Measurements from ENCODE around the gene WDFY3.

The WDFY3 gene

DNA sequence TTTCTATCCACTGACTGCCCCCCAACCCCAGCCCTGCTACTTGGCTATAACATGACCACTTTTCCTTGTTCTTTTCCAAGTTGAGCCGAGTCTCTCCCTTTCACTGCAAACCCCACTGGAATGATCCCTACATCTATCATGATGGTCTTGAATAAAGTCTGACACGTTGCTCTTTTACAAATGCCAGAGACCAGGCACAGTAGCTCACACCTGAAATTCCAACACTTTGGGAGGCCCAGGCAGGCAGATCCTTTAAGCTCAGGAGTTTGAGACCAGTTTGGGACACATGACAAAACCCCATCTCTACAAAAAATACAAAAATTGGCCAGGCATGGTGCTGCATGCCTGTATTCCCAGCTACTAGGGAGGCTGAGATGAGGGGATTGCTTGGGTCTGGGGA is 100.9 kb downstream of the WDFY3 start:
- Histone ChIP-seq H3K27me3 (ENCODE audit: insufficient read depth, low read depth) (no peaks in the 10 kb centered on the region), H3K9ac (no peak overlapping the region), H3K4me3 (IDR thresholded peaks at IDR 0.05; ENCODE audit: insufficient read depth, low read depth, low read length) (no peak overlapping the region), H3K4me1 (ENCODE audit: low read depth, poor library complexity, severe bottlenecking) (no peaks in the 10 kb centered on the region), H2AFZ (ENCODE audit: low read depth) (no peak overlapping the region), H3K4me2 (no peak overlapping the region), H4K20me1 (ENCODE audit: insufficient read depth) (no peaks in the 10 kb centered on the region), H3K36me3 (ENCODE audit: insufficient read depth) (no peaks in the 10 kb centered on the region), H3K27ac (no peak overlapping the region), H3K79me2 (ENCODE audit: insufficient read depth, low read depth) (no peaks in the 10 kb centered on the region)
- TF ChIP-seq, protein P1, sequence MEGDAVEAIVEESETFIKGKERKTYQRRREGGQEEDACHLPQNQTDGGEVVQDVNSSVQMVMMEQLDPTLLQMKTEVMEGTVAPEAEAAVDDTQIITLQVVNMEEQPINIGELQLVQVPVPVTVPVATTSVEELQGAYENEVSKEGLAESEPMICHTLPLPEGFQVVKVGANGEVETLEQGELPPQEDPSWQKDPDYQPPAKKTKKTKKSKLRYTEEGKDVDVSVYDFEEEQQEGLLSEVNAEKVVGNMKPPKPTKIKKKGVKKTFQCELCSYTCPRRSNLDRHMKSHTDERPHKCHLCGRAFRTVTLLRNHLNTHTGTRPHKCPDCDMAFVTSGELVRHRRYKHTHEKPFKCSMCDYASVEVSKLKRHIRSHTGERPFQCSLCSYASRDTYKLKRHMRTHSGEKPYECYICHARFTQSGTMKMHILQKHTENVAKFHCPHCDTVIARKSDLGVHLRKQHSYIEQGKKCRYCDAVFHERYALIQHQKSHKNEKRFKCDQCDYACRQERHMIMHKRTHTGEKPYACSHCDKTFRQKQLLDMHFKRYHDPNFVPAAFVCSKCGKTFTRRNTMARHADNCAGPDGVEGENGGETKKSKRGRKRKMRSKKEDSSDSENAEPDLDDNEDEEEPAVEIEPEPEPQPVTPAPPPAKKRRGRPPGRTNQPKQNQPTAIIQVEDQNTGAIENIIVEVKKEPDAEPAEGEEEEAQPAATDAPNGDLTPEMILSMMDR (conservative IDR thresholded peaks at IDR 0.05; ENCODE audit: low read depth, low read length): no peak

DNA sequence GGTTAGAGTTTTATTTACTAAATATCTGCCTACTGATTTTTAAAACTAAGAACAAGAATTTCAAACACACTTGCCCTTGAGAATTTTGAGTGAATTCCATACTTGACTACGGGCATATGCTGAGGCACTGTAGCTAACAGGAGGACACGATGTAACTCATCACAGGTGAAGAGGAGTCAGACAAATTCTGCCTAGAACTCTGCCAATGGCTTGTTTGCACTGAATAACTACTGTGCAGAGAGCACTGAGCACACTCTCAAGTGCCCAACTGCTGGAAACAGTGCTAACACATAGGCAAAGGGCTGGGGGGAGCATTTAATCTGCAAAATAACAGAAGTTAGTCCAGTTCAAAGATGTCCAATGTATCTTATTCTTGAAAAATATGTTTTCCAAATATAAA is 104.4 kb downstream of the WDFY3 start:
- TF ChIP-seq, protein P1 (conservative IDR thresholded peaks at IDR 0.05; ENCODE audit: low read depth, low read length): no peak
- Histone ChIP-seq H3K4me2 (no peak overlapping the region), H3K36me3 (ENCODE audit: insufficient read depth) (no peaks in the 10 kb centered on the region), H3K9ac (no peak overlapping the region), H3K79me2 (ENCODE audit: insufficient read depth, low read depth) (no peaks in the 10 kb centered on the region), H3K27me3 (ENCODE audit: insufficient read depth, low read depth) (no peaks in the 10 kb centered on the region), H3K4me1 (ENCODE audit: low read depth, poor library complexity, severe bottlenecking) (no peaks in the 10 kb centered on the region), H4K20me1 (ENCODE audit: insufficient read depth) (no peaks in the 10 kb centered on the region), H3K4me3 (IDR thresholded peaks at IDR 0.05; ENCODE audit: insufficient read depth, low read depth, low read length) (no peak overlapping the region), H2AFZ (ENCODE audit: low read depth) (no peak overlapping the region), H3K27ac (no peak overlapping the region)

DNA sequence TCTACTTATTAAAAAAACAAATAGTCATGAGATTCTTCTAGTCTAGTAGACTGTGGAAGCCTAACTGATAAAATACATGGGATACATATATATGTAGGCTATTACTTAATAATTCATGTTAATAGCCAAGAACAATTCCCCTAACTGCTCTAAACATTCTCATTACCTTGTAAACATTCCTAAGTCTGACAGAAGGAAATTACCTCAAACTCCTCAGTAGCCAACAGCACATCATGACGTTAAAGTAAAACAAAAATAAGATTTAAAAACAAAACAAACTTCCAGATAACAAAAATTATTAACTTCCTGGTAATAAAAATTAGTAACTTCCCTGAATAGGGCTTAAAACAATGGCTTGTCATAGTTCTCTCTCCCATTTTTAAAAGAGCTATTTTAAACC is 109.2 kb downstream of the WDFY3 start:
- Histone ChIP-seq H3K4me1 (ENCODE audit: low read depth, poor library complexity, severe bottlenecking) (no peaks in the 10 kb centered on the region), H3K4me2 (no peak overlapping the region), H3K27ac (no peak overlapping the region), H4K20me1 (ENCODE audit: insufficient read depth) (no peaks in the 10 kb centered on the region), H3K79me2 (ENCODE audit: insufficient read depth, low read depth) (no peaks in the 10 kb centered on the region), H3K9ac (no peak overlapping the region), H3K36me3 (ENCODE audit: insufficient read depth) (no peaks in the 10 kb centered on the region), H3K4me3 (IDR thresholded peaks at IDR 0.05; ENCODE audit: insufficient read depth, low read depth, low read length) (no peak overlapping the region), H3K27me3 (ENCODE audit: insufficient read depth, low read depth) (no peaks in the 10 kb centered on the region), H2AFZ (ENCODE audit: low read depth) (no peak overlapping the region)
- TF ChIP-seq, protein P1 (conservative IDR thresholded peaks at IDR 0.05; ENCODE audit: low read depth, low read length): no peak

DNA sequence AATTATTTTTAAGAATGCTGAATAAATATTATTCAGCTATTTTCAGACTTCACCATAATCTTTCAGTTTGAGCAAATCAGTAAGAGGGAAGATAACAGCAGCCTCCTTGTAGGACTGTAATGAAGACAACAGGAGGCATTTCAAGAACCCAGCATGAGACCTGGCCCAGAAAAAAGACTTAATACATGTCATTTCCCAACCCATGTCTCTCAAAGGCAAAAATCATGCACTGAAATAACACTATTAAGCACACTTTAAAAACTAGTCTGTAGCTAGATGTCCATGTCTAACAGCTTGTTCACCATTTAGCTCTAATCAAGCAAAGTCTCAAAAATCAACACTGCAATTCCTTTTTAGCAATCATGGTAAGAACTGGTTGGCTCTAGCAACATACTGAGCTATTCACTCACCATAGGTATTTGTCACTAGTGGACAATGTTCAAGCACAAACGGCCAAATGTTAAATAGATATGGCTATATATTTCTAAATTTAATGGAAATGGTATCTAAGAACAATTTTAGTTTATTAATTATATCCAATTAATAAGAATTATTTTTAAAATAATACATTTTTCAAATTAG is 109.9 kb downstream of the WDFY3 start:
- Histone ChIP-seq H4K20me1 (ENCODE audit: insufficient read depth) (no peaks in the 10 kb centered on the region), H3K36me3 (ENCODE audit: insufficient read depth) (no peaks in the 10 kb centered on the region), H3K4me2 (no peak overlapping the region), H3K27ac (no peak overlapping the region), H3K9ac (no peak overlapping the region), H3K79me2 (ENCODE audit: insufficient read depth, low read depth) (no peaks in the 10 kb centered on the region), H3K4me3 (IDR thresholded peaks at IDR 0.05; ENCODE audit: insufficient read depth, low read depth, low read length) (no peak overlapping the region), H2AFZ (ENCODE audit: low read depth) (no peak overlapping the region), H3K27me3 (ENCODE audit: insufficient read depth, low read depth) (no peaks in the 10 kb centered on the region), H3K4me1 (ENCODE audit: low read depth, poor library complexity, severe bottlenecking) (no peaks in the 10 kb centered on the region)
- TF ChIP-seq, protein P1 (conservative IDR thresholded peaks at IDR 0.05; ENCODE audit: low read depth, low read length): no peak

Measured in KMS-11 (cell line).